ENCODE measurements around the gene PIP4K2C. TPM values are rescaled to one million over a fixed set of nuclear protein-coding genes. Genes with fewer than 3 reads are reported as not detected.

Gene PIP4K2C
- total and polyA plus RNA-seq, 2 donors (not counting 1 experiment from before 2014, with no cell fraction given), result 11.9 to 24.3 TPM

DNA sequence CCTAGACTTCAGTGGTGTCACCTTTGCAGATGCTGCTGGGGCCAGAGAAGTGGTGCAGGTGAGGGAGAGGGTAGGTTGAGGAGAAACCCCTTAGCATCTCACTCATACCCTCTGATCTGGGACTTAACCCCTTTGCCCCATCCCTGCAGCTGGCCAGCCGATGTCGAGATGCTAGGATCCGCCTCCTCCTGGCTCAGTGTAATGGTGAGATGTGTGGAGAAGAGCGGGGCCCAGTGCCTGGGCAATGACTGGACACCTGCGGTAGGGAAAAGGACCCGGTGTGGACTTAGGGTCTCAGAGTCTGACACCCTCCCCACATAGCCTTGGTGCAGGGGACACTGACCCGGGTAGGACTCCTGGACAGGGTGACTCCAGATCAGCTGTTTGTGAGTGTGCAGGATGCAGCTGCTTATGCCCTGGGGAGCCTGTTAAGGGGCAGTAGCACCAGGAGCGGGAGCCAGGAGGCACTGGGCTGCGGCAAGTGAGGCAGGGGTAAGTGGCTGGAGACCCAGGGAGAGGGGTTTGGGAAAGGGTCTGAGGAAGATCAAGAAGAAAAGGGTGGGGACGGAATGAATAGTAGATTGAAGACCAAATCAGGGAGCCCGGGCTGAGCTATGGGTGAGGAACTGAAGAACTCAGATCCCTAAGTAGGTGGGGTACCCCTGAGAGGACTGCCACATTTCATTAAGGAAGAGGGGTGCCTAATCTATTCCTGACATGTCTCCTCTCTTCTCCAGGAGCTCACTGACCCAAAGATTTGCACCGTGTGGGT is 34.5 kb downstream of the PIP4K2C start:
- Histone ChIP-seq H3K4me1 (ENCODE audit: control insufficient read depth, extremely low read depth, insufficient read depth, low read length) (peaks cover 5% of the 10 kb centered on the region), H3K27me3 (ENCODE audit: control insufficient read depth, insufficient read depth, low read length) (peaks cover 36% of the 10 kb centered on the region), H3K36me3 (ENCODE audit: control insufficient read depth, insufficient read depth, low read length) (no peaks in the 10 kb centered on the region), H3K79me2 (ENCODE audit: control insufficient read depth, insufficient read depth, low read length) (no peaks in the 10 kb centered on the region), H3K9me3 (ENCODE audit: control insufficient read depth, insufficient read depth, low read depth, low read length) (no peaks in the 10 kb centered on the region), H2AFZ (ENCODE audit: low read length) (no peak overlapping the region), H3K9ac (ENCODE audit: insufficient read depth, low read length) (no peak overlapping the region), H3K4me3 (replicated peaks in 1 of 4; ENCODE audit: control extremely low read depth in 1 of 4, insufficient read depth in 1 of 4, low read depth in 3 of 4, low read length in 4 of 4) (no peak overlapping the region), H3K27ac (ENCODE audit: insufficient read depth, low read length) (no peak overlapping the region), H3K4me2 (ENCODE audit: extremely low read depth, insufficient read depth, low read length) (no peak overlapping the region), H4K20me1 (ENCODE audit: control insufficient read depth, extremely low read depth, insufficient read depth, low read length) (no peaks in the 10 kb centered on the region)
- no peak for DNase-seq (ENCODE audit: low read depth in 2 of 2)
- TF ChIP-seq CTCF (conservative IDR thresholded peaks at IDR 0.05 in 1 of 2, IDR thresholded peaks at IDR 0.05 in 1 of 2; ENCODE audit: low read depth in 1 of 2, low read length in 2 of 2), result no peak
- no peak for TF ChIP-seq EZH2 (IDR thresholded peaks at IDR 0.05; ENCODE audit: low read length, missing control alignments)

DNA sequence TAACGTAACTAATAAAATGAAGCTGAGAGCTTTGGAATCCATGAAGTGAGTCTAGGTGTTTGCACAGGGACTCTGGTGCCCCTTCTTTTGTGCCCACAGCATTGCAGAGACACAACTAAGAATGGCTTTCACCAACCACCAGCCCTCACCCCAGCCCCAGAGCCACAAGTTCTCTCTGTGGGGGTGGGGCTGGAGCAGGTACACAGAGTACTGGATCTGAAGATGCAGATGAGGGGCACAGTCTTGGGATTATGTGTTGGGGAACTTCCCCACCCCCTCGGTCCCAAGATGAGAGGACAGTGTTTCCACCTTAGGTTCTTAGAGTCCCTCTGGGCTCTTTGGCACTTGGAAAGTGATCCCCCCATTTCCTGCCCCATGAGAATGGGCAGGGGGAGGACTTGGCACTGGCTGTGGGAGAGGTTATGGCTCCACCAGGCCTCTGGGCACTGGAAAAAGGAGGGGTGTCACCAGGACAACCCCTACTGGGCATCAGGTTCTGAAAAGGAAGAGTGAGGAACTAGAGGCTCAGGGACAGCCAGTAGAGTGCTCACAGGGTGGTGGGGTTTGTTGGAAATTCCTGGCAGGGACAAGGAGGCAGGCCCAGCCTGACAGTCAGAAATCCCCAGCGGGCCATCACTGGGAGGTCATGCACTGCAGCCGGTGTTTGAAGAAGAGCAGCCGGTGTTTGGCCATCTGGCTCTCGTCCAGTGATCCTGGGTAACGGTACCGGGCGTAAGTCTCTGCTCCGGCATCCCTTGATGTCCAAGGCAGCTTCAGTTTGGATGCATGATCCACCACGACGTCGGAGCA is 35.3 kb downstream of the PIP4K2C start:
- Histone ChIP-seq H3K27ac (ENCODE audit: insufficient read depth, low read length) (no peak overlapping the region), H4K20me1 (ENCODE audit: control insufficient read depth, extremely low read depth, insufficient read depth, low read length) (no peaks in the 10 kb centered on the region), H3K4me3 (replicated peaks in 1 of 4; ENCODE audit: control extremely low read depth in 1 of 4, insufficient read depth in 1 of 4, low read depth in 3 of 4, low read length in 4 of 4) (no peak overlapping the region), H3K79me2 (ENCODE audit: control insufficient read depth, insufficient read depth, low read length) (no peaks in the 10 kb centered on the region), H3K9ac (ENCODE audit: insufficient read depth, low read length) (no peak overlapping the region), H3K27me3 (ENCODE audit: control insufficient read depth, insufficient read depth, low read length) (peaks cover 33% of the 10 kb centered on the region), H2AFZ (ENCODE audit: low read length) (no peak overlapping the region), H3K9me3 (ENCODE audit: control insufficient read depth, insufficient read depth, low read depth, low read length) (no peaks in the 10 kb centered on the region), H3K4me1 (ENCODE audit: control insufficient read depth, extremely low read depth, insufficient read depth, low read length) (peaks cover 4% of the 10 kb centered on the region), H3K4me2 (ENCODE audit: extremely low read depth, insufficient read depth, low read length) (no peak overlapping the region), H3K36me3 (ENCODE audit: control insufficient read depth, insufficient read depth, low read length) (no peaks in the 10 kb centered on the region)
- DNase-seq (ENCODE audit: low read depth in 2 of 2), result no peak
- no peak for TF ChIP-seq CTCF (conservative IDR thresholded peaks at IDR 0.05 in 1 of 2, IDR thresholded peaks at IDR 0.05 in 1 of 2; ENCODE audit: low read depth in 1 of 2, low read length in 2 of 2)
- TF ChIP-seq EZH2 (IDR thresholded peaks at IDR 0.05; ENCODE audit: low read length, missing control alignments), result no peak

DNA sequence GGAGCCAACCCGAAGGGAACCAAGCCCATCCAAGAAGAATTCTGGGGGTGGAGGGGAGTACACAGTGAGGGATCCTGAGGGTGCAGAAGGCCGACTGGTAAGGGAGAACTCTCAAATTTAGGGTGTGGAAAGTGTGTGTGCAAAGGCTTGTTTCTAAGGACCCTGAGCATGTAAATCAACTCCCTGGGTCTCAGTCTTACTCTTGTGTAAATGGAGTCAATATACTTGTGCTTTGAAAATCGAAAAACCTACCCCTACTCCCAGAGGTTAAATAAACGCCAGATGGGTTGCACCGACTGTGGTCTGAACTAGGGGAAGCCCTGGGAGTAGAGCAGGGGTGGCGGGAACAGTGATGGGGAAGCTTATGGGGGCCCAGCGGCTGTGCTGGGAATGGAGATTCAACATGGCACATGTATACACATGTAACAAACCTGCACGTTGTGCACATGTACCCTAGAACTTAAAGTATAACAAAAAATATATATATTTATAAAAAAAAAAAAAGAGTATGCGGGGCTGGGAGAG is 36.0 kb downstream of the PIP4K2C start:
- no peak for DNase-seq (ENCODE audit: low read depth in 2 of 2)
- Histone ChIP-seq H3K27ac (ENCODE audit: insufficient read depth, low read length) (no peak overlapping the region), H3K4me3 (replicated peaks in 1 of 4; ENCODE audit: control extremely low read depth in 1 of 4, insufficient read depth in 1 of 4, low read depth in 3 of 4, low read length in 4 of 4) (no peak overlapping the region), H3K9ac (ENCODE audit: insufficient read depth, low read length) (no peak overlapping the region), H3K27me3 (ENCODE audit: control insufficient read depth, insufficient read depth, low read length) (peaks cover 31% of the 10 kb centered on the region), H3K4me1 (ENCODE audit: control insufficient read depth, extremely low read depth, insufficient read depth, low read length) (no peaks in the 10 kb centered on the region), H2AFZ (ENCODE audit: low read length) (no peak overlapping the region), H3K9me3 (ENCODE audit: control insufficient read depth, insufficient read depth, low read depth, low read length) (no peaks in the 10 kb centered on the region), H3K36me3 (ENCODE audit: control insufficient read depth, insufficient read depth, low read length) (no peaks in the 10 kb centered on the region), H3K4me2 (ENCODE audit: extremely low read depth, insufficient read depth, low read length) (no peak overlapping the region), H4K20me1 (ENCODE audit: control insufficient read depth, extremely low read depth, insufficient read depth, low read length) (no peaks in the 10 kb centered on the region), H3K79me2 (ENCODE audit: control insufficient read depth, insufficient read depth, low read length) (no peaks in the 10 kb centered on the region)
- TF ChIP-seq CTCF (conservative IDR thresholded peaks at IDR 0.05 in 1 of 2, IDR thresholded peaks at IDR 0.05 in 1 of 2; ENCODE audit: low read depth in 1 of 2, low read length in 2 of 2) (no peak), EZH2 (IDR thresholded peaks at IDR 0.05; ENCODE audit: low read length, missing control alignments) (no peak)
